H1 (cell line): Measurements from ENCODE around the gene EPHB3. TPM values are rescaled to one million over a fixed set of nuclear protein-coding genes. Genes with fewer than 3 reads are reported as not detected.
A peak's percentile ranks its signal among the peaks of the same experiment; 100 is the strongest.

Experiments
- BACH1 ChIP-seq: IDR thresholded peaks from 2 replicates; pipeline ENCODE4 v1.6.1; 2012; ENCODE audit warnings: low read length, improper control_type of control experiment
- CTBP2 ChIP-seq: IDR thresholded peaks from 2 replicates; pipeline ENCODE4 v1.7.0; 2011; ENCODE audit warnings: borderline replicate concordance, mild to moderate bottlenecking, moderate library complexity, mixed read lengths, low read length; ENCODE audit not compliant: insufficient read depth, insufficient read length
- E2F6 ChIP-seq: IDR thresholded peaks from 2 replicates; pipeline ENCODE4 v1.6.1; 2012; ENCODE audit warnings: inconsistent platforms
- EP300 ChIP-seq, 2 experiments: IDR thresholded peaks; 1 replicate in 1 of 2; 2 replicates in 1 of 2; pipeline ENCODE4 v1.6.1; 2011 to 2012; ENCODE audit warnings: low read depth in 2 of 2, low read length in 2 of 2, mild to moderate bottlenecking in 2 of 2, borderline replicate concordance in 1 of 2, inconsistent platforms in 1 of 2, moderate library complexity in 1 of 2
- EZH2 ChIP-seq: fragments of 200-600 bp; sonication (generic); IDR thresholded peaks from 2 replicates; pipeline ENCODE4 v1.7.1; 2012; ENCODE audit warnings: low read depth, mild to moderate bottlenecking, moderate library complexity, low read length, inconsistent platforms; ENCODE audit not compliant: severe bottlenecking
- FOSL1 ChIP-seq: IDR thresholded peaks from 2 replicates; pipeline ENCODE4 v1.6.1; 2011; ENCODE audit warnings: mild to moderate bottlenecking, low read depth, low read length, moderate library complexity; ENCODE audit not compliant: insufficient read depth
- NANOG ChIP-seq: IDR thresholded peaks from 2 replicates; pipeline ENCODE4 v1.6.1; 2011; ENCODE audit warnings: low read length, low read depth, mild to moderate bottlenecking, inconsistent platforms; ENCODE audit not compliant: insufficient read depth, poor library complexity, severe bottlenecking
- PHF8 ChIP-seq: fragments of 200-600 bp; sonication (generic); conservative IDR thresholded peaks from 2 replicates; pipeline ENCODE4 v1.7.1; 2012; ENCODE audit warnings: low read depth, mild to moderate bottlenecking, inconsistent platforms, low read length, moderate library complexity
- POLR2A ChIP-seq, 2 experiments: IDR thresholded peaks; 1 replicate in 1 of 2; 2 replicates in 1 of 2; pipeline ENCODE4 v1.6.1; 2011; ENCODE audit warnings: low read depth in 2 of 2, low read length in 2 of 2, mild to moderate bottlenecking in 2 of 2; ENCODE audit errors: control extremely low read depth in 1 of 2
- RBBP5 ChIP-seq: IDR thresholded peaks from 2 replicates; pipeline ENCODE4 v1.7.1; 2012; ENCODE audit warnings: low read depth, mild to moderate bottlenecking, inconsistent platforms, low read length, moderate library complexity, borderline replicate concordance
- RNF2 ChIP-seq: fragments of 200-900, 300-1000 bp; sonication (generic); IDR thresholded peaks from 2 replicates; pipeline ENCODE4 v1.7.1; 2016; ENCODE audit warnings: borderline replicate concordance, low read depth, mild to moderate bottlenecking, antibody characterized with exemption, low read length; ENCODE audit not compliant: poor library complexity, severe bottlenecking; ENCODE audit errors: missing control alignments
- SAP30 ChIP-seq: fragments of 300-600 bp; sonication (generic); IDR thresholded peaks from 2 replicates; pipeline ENCODE4 v1.7.1; 2012; ENCODE audit warnings: low read length, moderate library complexity, mild to moderate bottlenecking, inconsistent platforms; ENCODE audit not compliant: insufficient read depth, insufficient replicate concordance
- polyA plus RNA-seq, 7 experiments: library from polyadenylated mRNA; depleted of rRNA in 3 of 7; stranded (reverse) in 5 of 7; unstranded in 2 of 7; fragments of >200 nt in 5 of 7; fragments of 200-250 nt in 2 of 7; gene quantifications; 1 replicate in 5 of 7; 2 replicates in 1 of 7; 4 replicates in 1 of 7; pipeline versions ENCODE4 v1.2.1 to v1.2.3, GENCODE V29; 2011 to 2013; ENCODE audit warnings: missing spikeins in 2 of 7, mixed read lengths in 2 of 7
- total RNA-seq: library from RNA; stranded (reverse); fragmentation: NEBNext Ultra II Directional; extraction: Animal tissue kit (Norgen Biotek cat#: 25700); gene quantifications from 2 replicates; pipeline ENCODE4 v1.2.1, GENCODE V29; 2021

The EPHB3 gene
- total and polyA plus RNA-seq, 2 of the 8 experiments (the other 6 are each of a cell fraction or from before 2014, with no cell fraction given), result 0.41 to 0.91 TPM

- TF ChIP-seq EP300 (IDR thresholded peaks at IDR 0.05; ENCODE audit: borderline replicate concordance in 1 of 2, low read depth in 2 of 2, low read length in 2 of 2) (no peak), RBBP5 (peak; percentile 39; the same call in 1 of the 2 replicates), EZH2 (peak; percentile 55), SAP30 (no peak), E2F6 (peak; percentile 67; the same call in 1 of the 2 replicates), NANOG (no peak), CTBP2 (peak; percentile 36), FOSL1 (no peak), BACH1 (peak; percentile 30; the same call in 1 of the 2 replicates), RNF2 (no peak), PHF8 (0 out of 2 replicates have a peak, but pooled peaks have one; percentile 5), POLR2A (IDR thresholded peaks at IDR 0.05; ENCODE audit: control extremely low read depth in 1 of 2, low read depth in 2 of 2, low read length in 2 of 2) (no peak)
Observed at GRCh38 chr3:184583578-184584451, 22.2 kb downstream of the EPHB3 start (continued).
